NCI-H2029 (cell line): Measurements from ENCODE around the gene RIT2.

ENCODE experiments used
- DNase-seq: peaks from one replicate; lab custom pipeline; 2025; lab: John Stamatoyannopoulos, UW

The RIT2 gene

DNA sequence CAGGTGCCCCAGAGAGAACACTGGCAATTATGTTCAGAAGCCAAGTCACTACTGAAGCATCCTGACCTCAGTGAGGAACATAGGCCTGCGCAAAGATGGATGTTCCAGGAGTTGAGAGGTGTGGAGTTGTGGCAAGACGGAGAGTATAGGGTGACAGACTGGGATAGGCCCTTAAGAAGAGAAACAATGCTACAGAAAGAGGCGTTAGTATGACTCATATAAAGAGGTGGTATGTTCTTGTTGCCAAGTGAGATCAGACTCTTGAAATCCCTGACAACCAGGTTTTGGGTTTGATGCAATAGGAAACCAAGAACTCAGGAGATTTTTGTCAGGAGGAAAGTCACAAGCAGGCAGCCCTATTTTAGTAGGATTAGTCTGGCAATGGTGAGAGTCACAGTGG lies 185.6 kb downstream of the RIT2 start:
- peak; percentile 11 for DNase-seq

DNA sequence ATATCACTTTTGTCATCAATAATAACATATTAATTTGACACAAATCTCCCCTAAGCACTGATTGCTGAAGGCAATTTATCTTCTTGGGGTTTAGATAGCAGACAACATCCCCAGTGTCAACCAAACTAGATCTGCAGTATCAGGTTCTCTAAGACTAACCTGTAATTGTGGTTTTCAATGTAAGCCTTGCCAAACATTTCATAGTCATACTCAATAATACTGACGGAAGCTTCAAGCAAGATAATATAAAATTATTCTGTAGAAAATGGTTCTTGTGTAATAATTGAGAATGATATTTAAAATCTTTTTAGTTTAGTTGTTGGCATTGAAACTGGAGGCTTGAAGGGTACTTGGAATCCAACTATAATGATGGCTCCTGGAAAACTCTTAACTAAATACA lies 186.3 kb downstream of the RIT2 start:
- no peak for DNase-seq

- no peak for DNase-seq
Measured at GRCh38 chr18:42925036-42925435, 190.4 kb downstream of the RIT2 start.

- no peak for DNase-seq
Measured at GRCh38 chr18:42922363-42922762, 193.1 kb downstream of the RIT2 start.

GRCh38 chr18:42921226-42921737 lies 194.2 kb downstream of the RIT2 start:
- DNase-seq: no peak

- DNase-seq: no peak
Measured at GRCh38 chr18:42920621-42921020, 194.9 kb downstream of the RIT2 start.

DNA sequence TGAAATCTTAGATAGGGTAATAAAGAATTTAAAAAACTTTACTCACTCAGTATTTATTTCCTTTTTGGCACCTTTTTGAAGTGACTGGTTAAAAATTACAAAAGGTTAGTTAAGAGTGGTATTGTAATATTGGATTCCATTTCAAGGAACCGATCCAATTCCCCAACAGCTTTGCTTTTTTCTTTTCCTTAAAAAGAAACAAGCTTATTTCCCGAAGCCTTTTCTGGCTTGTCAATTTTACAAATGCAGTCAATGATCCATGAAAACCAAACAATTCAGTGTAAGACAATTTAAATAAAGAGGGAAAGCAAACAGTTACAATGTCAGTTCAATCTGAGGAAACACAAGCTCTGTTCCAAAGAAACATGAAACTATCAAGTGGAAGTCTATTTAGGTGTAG lies 200.2 kb downstream of the RIT2 start:
- peak; percentile 46 for DNase-seq

DNA sequence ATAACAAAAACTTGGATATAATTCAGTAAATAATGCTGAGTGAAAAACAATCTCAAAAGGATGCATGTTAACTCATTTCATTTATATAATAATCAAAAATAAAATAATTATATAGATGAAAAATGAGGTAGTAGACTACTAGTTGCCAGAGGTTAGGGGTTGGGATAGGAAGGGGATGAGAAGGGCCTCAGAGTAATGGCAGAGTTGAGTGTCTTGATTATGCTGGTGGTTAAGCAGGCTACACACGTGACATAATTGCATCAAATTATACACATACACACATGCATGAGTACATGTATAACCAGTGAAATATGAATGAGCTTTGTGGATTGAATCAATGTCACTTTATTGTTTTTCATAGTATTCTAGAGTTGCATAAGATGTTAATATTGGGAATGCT lies 201.0 kb downstream of the RIT2 start:
- no peak for DNase-seq

DNA sequence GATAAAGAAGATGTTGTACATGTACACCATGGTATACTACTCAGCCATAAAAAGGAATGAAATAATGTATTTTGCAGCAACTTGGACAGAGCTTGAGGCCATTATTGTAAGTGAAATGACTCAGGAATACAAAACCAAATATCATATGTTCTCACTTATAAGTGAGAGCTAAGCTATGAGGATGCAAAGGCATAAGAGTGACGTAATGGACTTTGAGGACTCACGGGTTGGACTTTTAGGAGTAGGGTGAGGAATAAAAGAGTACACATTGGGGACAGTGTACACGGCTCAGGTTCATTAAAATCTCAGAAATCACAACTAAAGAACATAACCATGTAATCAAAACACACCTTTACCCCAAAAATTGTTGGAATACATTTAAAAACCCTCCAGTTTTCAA lies 206.4 kb downstream of the RIT2 start:
- no peak for DNase-seq

GRCh38 chr18:42906761-42907160 lies 208.7 kb downstream of the RIT2 start:
- DNase-seq: no peak

DNA sequence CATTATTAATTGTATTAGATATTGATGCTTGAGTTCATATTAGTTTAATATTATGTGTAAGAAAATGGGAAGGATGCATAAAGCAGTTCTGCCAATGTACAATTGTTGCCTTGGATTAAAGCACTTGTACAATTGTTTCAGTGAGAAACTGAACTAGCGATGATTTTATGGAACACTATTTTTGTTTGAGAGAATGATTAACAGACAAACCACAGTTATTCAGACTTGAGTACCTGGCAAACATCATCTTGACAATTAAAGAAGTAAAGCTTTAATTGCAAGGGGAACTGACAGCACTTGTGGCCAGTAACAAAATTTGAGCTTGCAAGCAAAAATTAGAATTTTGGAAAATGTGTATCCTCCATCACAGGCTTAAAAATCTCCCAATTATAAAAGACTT lies 214.3 kb downstream of the RIT2 start:
- DNase-seq: no peak

- peak; percentile 16 for DNase-seq
Measured at GRCh38 chr18:42893977-42894376, 221.5 kb downstream of the RIT2 start.

DNA sequence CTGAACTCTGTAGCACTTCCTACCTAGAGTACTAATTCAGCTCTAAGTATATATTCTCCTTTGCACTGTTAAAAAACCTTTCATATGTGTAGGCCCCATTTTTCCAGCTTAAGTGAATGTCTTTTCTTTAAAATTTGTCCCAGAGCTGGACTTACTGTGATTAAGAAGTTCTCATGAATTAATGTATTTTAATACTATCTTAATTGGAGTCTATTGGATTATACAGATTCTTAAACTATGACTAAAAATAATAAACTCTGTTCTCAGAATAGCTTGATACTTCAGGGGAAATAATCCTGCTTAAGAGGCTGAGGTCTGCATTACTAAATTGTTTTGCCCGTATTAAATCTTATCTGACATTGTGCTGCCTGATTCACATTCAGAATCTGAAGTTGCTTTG lies 223.3 kb downstream of the RIT2 start:
- DNase-seq: no peak

DNA sequence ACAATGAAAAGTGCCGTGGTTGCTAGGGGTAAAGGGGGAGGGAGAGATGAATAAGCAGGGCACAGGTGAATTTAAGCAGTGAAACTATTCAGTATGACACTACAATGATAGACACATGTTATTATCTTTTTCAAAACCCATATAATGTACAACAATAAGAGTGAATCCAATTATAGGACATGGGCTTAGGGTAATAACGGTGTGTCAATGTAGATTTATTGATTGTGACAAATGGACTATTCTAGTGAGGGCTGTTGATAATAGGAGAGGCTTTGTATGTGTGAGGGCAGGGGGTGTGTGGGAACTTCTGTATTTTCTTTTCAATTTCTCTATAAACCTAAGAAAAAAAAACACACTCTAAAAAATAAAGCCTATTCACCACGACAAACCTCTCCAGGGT lies 223.8 kb downstream of the RIT2 start:
- DNase-seq: no peak

DNA sequence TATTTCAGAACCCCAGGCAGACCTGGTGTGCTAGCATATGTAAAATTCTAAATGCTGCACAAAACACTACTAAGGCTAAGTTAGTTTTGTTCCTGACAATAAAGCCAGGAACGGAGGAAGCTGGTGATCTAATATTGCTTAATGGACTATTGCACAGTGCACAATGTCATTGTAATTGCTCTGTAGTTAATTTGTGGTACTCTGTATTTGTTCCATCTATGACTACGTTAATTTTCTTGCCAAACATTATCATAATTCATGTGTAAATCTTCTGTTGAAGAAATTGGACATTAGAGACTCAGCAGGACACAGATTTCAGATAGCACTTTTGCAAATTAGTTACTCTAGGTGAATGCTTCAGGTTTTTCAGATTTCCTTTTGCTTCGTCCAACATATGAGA lies 232.3 kb downstream of the RIT2 start:
- DNase-seq: no peak

DNA sequence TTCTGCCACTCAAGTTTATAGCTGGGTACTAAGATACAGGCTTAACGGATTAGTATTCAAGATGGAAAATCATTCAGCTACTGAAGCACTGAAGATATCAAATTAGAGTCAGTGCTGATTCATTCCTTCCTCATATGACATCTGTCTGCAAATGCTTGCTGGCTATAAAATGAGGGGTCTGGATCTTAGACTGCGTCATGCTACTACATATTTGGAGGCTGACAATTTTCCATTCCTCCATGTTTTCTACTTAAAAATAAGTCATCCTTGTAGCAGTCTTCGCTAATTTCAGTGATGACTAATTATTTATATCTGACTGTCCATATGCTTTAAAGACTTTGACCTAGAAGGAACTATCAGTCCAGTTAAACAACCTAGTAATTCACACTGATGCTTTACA lies 233.4 kb downstream of the RIT2 start:
- DNase-seq: no peak

GRCh38 chr18:42872838-42873237 lies 242.6 kb downstream of the RIT2 start:
- DNase-seq: no peak

- no peak for DNase-seq
Measured at GRCh38 chr18:42864876-42865275, 250.6 kb downstream of the RIT2 start.

DNA sequence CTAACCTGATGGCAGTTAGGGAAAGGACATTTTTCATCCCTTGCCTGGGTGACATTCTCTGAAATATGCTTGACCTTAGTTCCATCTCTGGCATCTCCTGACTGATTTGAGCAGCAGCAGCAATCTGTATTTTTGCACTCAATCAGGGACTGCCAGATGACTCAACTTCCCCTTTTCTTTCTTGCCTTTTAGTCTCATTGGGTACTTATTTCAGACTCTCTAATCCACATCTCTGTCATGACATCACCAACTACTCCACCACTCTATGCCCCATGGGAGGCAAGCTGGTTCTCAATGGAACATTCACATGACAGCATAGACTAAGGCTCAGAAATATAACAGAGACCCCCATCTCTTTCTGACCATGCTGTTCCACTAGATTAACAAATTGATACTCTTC lies 254.2 kb downstream of the RIT2 start:
- DNase-seq: no peak

- DNase-seq: no peak
Measured at GRCh38 chr18:42860548-42860947, 254.9 kb downstream of the RIT2 start.

GRCh38 chr18:42860011-42860410 lies 255.5 kb downstream of the RIT2 start:
- DNase-seq: no peak

GRCh38 chr18:42854558-42854957 lies 260.9 kb downstream of the RIT2 start:
- DNase-seq: no peak

DNA sequence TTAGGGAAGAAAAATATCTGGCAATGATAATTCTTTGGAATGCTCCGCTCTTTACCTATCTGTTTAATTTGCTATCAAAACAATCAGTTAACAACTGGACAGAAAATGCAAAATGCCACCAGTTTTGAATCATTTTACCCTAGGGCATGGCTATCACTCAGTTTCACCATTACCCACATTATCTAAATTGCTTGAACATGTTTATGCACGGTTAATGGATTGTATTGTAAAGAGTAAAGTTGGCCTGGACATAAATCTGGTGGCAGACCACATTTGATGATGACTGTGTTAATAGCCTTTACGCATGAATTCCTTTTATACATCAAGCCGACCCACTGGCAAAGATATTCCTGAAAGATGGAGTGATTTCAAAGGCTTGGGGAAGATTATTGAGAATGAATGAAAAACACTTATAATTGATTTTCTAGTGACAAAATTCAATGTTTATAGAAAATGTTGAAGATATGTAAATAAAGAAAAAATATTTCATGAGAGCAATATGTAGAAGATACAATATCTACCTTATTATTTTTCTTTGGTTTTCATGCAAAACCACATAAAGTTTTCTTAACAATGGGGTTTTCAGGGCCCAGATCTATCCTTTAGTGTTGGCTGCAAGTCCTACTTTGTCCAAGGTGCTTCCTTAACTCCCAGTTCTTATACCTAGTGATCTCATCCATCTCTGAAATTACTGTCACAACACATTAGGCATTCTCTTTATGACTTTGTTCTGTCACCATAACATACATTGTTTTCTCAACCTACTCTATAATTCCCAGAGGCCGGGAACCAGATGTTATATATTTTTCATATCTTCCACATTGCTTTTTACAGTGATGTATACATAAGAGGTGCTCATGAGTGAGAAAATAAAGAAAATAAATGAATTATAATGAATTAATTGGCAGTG lies 265.1 kb downstream of the RIT2 start:
- DNase-seq: no peak

DNA sequence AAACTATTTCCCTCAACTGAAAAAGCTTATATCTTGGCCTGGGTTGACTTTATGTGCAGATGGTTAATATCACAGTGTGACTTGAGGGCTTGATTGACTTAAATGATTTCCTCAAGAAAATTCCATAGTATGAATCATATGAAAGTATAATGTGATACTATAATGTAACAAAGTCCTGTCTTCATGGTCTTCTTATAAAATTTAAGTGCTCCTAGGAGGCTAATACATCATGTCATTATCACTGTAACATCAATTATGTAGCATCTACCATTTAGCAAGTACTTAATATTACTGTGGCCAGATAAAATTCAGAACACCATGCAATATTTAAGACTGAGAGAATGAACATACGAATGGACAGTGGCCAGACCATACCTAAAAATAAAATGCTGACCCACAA lies 276.1 kb downstream of the RIT2 start:
- DNase-seq: no peak
